ENCODE results near the gene TEX264. TPM values are rescaled to one million over a fixed set of nuclear protein-coding genes. Genes with fewer than 3 reads are reported as not detected.

TEX264 gene
- total and polyA plus RNA-seq, 2 of the 13 experiments (the other 11 are each of a cell fraction or from before 2014, with no cell fraction given) = 35.2 to 52.1 TPM

- TF ChIP-seq ZBED4 (CRISPR knock-in tag; IDR thresholded peaks at IDR 0.05; ENCODE audit: borderline replicate concordance) = no peak
- TF ChIP-seq KLF11 (CRISPR knock-in tag; IDR thresholded peaks at IDR 0.05) = no peak
- 0 out of 2 replicates have a peak, but pooled peaks have one; percentile 24 for TF ChIP-seq SP2 (CRISPR knock-in tag; IDR thresholded peaks at IDR 0.05)
- TF ChIP-seq BCL6 (CRISPR knock-in tag; IDR thresholded peaks at IDR 0.05) = no peak
- no peak for TF ChIP-seq ZBTB7A (CRISPR knock-in tag; IDR thresholded peaks at IDR 0.05)
- TF ChIP-seq ARNT (IDR thresholded peaks at IDR 0.05) = no peak
- TF ChIP-seq ZNF276 (CRISPR knock-in tag; IDR thresholded peaks at IDR 0.05; ENCODE audit: low read depth) = no peak
- no peak for TF ChIP-seq ZNF382 (CRISPR knock-in tag; IDR thresholded peaks at IDR 0.05; ENCODE audit: borderline replicate concordance)
- no peak for TF ChIP-seq KAT2B (IDR thresholded peaks at IDR 0.05; ENCODE audit: borderline replicate concordance, low read depth, low read length)
- TF ChIP-seq ZNF746 (CRISPR knock-in tag; IDR thresholded peaks at IDR 0.05) = peak; percentile 80; the same call in 1 of the 2 replicates
- peak; percentile 69 for TF ChIP-seq ZNF724P (CRISPR knock-in tag; IDR thresholded peaks at IDR 0.05; ENCODE audit: borderline replicate concordance)
- TF ChIP-seq ZNF644 (CRISPR knock-in tag; IDR thresholded peaks at IDR 0.05; ENCODE audit: low read depth) = no peak
- TF ChIP-seq CREBL2 (CRISPR knock-in tag; IDR thresholded peaks at IDR 0.05; ENCODE audit: borderline replicate concordance) = no peak
- peak; percentile 68; the same call in 1 of the 2 replicates for TF ChIP-seq ZNF773 (CRISPR knock-in tag; IDR thresholded peaks at IDR 0.05; ENCODE audit: borderline replicate concordance)
- TF ChIP-seq MXI1 (IDR thresholded peaks at IDR 0.05; ENCODE audit: borderline replicate concordance, low read depth, low read length) = peak; percentile 83; the same call in 2 of the 3 replicates
- no peak for TF ChIP-seq SCMH1 (CRISPR knock-in tag; IDR thresholded peaks at IDR 0.05; ENCODE audit: borderline replicate concordance)
- TF ChIP-seq MLXIP (CRISPR knock-in tag; IDR thresholded peaks at IDR 0.05; ENCODE audit: borderline replicate concordance) = 0 out of 2 replicates have a peak, but pooled peaks have one; percentile 35
- TF ChIP-seq, protein P1, sequence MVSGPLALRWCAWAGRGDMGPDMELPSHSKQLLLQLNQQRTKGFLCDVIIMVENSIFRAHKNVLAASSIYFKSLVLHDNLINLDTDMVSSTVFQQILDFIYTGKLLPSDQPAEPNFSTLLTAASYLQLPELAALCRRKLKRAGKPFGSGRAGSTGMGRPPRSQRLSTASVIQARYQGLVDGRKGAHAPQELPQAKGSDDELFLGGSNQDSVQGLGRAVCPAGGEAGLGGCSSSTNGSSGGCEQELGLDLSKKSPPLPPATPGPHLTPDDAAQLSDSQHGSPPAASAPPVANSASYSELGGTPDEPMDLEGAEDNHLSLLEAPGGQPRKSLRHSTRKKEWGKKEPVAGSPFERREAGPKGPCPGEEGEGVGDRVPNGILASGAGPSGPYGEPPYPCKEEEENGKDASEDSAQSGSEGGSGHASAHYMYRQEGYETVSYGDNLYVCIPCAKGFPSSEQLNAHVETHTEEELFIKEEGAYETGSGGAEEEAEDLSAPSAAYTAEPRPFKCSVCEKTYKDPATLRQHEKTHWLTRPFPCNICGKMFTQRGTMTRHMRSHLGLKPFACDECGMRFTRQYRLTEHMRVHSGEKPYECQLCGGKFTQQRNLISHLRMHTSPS (CRISPR knock-in tag; IDR thresholded peaks at IDR 0.05; ENCODE audit: low read depth) = no peak; the same call in 1 of the 2 replicates
Observed at GRCh38 chr3:51670823-51671733, at the start of gene TEX264 (continued).
